Neuronal stem cell (in vitro differentiated cells): Measurements from ENCODE around the gene FAM81B.

Experiments
- DNase-seq: peaks from one replicate; pipeline ENCODE4 v3.0.0-alpha.2; 2013; ENCODE audit warnings: low spot score
- H2AFZ ChIP-seq: one replicate; pipeline ENCODE4 v1.6.1; 2013; ENCODE audit warnings: mild to moderate bottlenecking, low read length, inconsistent platforms
- H2AK5ac ChIP-seq: 2 replicates; pipeline ENCODE4 v1.6.1; 2013; ENCODE audit warnings: low read depth, mild to moderate bottlenecking, inconsistent platforms, low read length, moderate library complexity, mixed read lengths
- H2BK120ac ChIP-seq: 2 replicates; pipeline ENCODE4 v1.6.1; 2013; ENCODE audit warnings: low read depth, mild to moderate bottlenecking, inconsistent platforms, low read length, moderate library complexity, mixed read lengths
- H2BK12ac ChIP-seq: one replicate; pipeline ENCODE4 v1.6.1; 2013; ENCODE audit warnings: low read length, inconsistent platforms
- H2BK15ac ChIP-seq: 2 replicates; pipeline ENCODE4 v1.6.1; 2013; ENCODE audit warnings: mild to moderate bottlenecking, low read length, inconsistent platforms, mixed read lengths
- H2BK5ac ChIP-seq: one replicate; pipeline ENCODE4 v1.6.1; 2013; ENCODE audit warnings: inconsistent platforms, mild to moderate bottlenecking, low read length, moderate library complexity
- H3K14ac ChIP-seq: one replicate; pipeline ENCODE4 v1.6.1; 2013; ENCODE audit warnings: low read length, inconsistent platforms
- H3K18ac ChIP-seq: 2 replicates; pipeline ENCODE4 v1.6.1; 2013; ENCODE audit warnings: low read length, inconsistent platforms
- H3K23ac ChIP-seq: 2 replicates; pipeline ENCODE4 v1.6.1; 2013; ENCODE audit warnings: low read depth, mild to moderate bottlenecking, mixed read lengths, low read length, inconsistent platforms; ENCODE audit not compliant: poor library complexity
- H3K27ac ChIP-seq: replicated peaks from 3 replicates; pipeline ENCODE4 v1.5.1; 2013; ENCODE audit warnings: low read length, inconsistent platforms
- H3K27me3 ChIP-seq, 3 experiments: 2 replicates each; pipeline ENCODE4 v1.6.1; 2013; ENCODE audit warnings: low read length in 3 of 3, mild to moderate bottlenecking in 2 of 3, inconsistent platforms in 1 of 3, low read depth in 1 of 3, mixed read lengths in 1 of 3, moderate library complexity in 1 of 3; ENCODE audit not compliant: control insufficient read depth in 3 of 3, insufficient read depth in 3 of 3
- H3K36me3 ChIP-seq, 2 donors: replicated peaks in 1 of 2; 2 replicates each; pipeline ENCODE4 v1.6.1; 2013; ENCODE audit warnings: low read length in 2 of 2; ENCODE audit not compliant: control insufficient read depth in 2 of 2, insufficient read depth in 2 of 2
- H3K4ac ChIP-seq: 2 replicates; pipeline ENCODE4 v1.6.1; 2013; ENCODE audit warnings: inconsistent platforms, mild to moderate bottlenecking, low read length, moderate library complexity
- H3K4me1 ChIP-seq, 2 donors: 1 replicate in 1 of 2; 2 replicates in 1 of 2; pipeline ENCODE4 v1.6.1; 2013; ENCODE audit warnings: low read length in 2 of 2, low read depth in 1 of 2; ENCODE audit not compliant: control insufficient read depth in 2 of 2, insufficient read depth in 1 of 2
- H3K4me2 ChIP-seq: one replicate; pipeline ENCODE4 v1.6.1; 2013; ENCODE audit warnings: mild to moderate bottlenecking, low read length, inconsistent platforms; ENCODE audit not compliant: insufficient read depth, poor library complexity, severe bottlenecking
- H3K4me3 ChIP-seq, 2 donors: 2 replicates each; pipeline ENCODE4 v1.5.1; 2013; ENCODE audit warnings: low read length in 2 of 2, mild to moderate bottlenecking in 2 of 2, inconsistent platforms in 1 of 2, moderate library complexity in 1 of 2
- H3K79me1 ChIP-seq: one replicate; pipeline ENCODE4 v1.6.1; 2013; ENCODE audit warnings: low read depth, mild to moderate bottlenecking, inconsistent platforms, low read length, moderate library complexity
- H3K9ac ChIP-seq: one replicate; pipeline ENCODE4 v1.6.1; 2013; ENCODE audit warnings: mild to moderate bottlenecking, low read depth, low read length, inconsistent platforms; ENCODE audit not compliant: poor library complexity
- H3K9me3 ChIP-seq, 2 donors: replicated peaks in 1 of 2; 2 replicates each; pipeline versions ENCODE3 to v1.6.1; 2013; ENCODE audit warnings: low read length in 2 of 2, mild to moderate bottlenecking in 2 of 2, inconsistent platforms in 1 of 2, low read depth in 1 of 2, mixed read lengths in 1 of 2, moderate library complexity in 1 of 2; ENCODE audit not compliant: control insufficient read depth in 2 of 2, insufficient read depth in 1 of 2
- H4K8ac ChIP-seq: one replicate; pipeline ENCODE4 v1.6.1; 2013; ENCODE audit warnings: low read depth, mild to moderate bottlenecking, inconsistent platforms, low read length, moderate library complexity
- H4K91ac ChIP-seq: one replicate; pipeline ENCODE4 v1.6.1; 2013; ENCODE audit warnings: low read length, low read depth, mild to moderate bottlenecking, inconsistent platforms; ENCODE audit not compliant: poor library complexity
- WGBS, 2 donors: extraction: QIAGEN DNeasy Blood & Tissue Kit; methylation state at CpG; one replicate each; pipeline ENCODE4 v1.1.7; 2013; ENCODE audit warnings: missing lambda C conversion rate in 2 of 2, mixed read lengths in 1 of 2; ENCODE audit not compliant: insufficient read length in 2 of 2, insufficient replicate concordance in 1 of 2; ENCODE audit errors: extremely low coverage in 2 of 2; 5-methylcytosine and 5-hydroxymethylcytosine counted together

Gene FAM81B

GRCh38 chr5:95410279-95410678, 19.1 kb downstream of the FAM81B start:
- Histone ChIP-seq H3K4me3 (no peak overlapping the region), H3K4ac (no peak overlapping the region), H3K36me3 (no peaks in the 10 kb centered on the region), H3K79me1 (no peaks in the 10 kb centered on the region), H2AFZ (no peak overlapping the region), H4K8ac (no peak overlapping the region), H2BK12ac (no peak overlapping the region), H3K9ac (no peak overlapping the region), H3K14ac (no peak overlapping the region), H2BK15ac (no peak overlapping the region), H3K27me3 (peaks cover 0 to 1% (median 0%) of the 10 kb centered on the region in 3 experiments), H2AK5ac (no peak overlapping the region), H2BK5ac (no peak overlapping the region), H3K4me2 (no peak overlapping the region), H3K23ac (no peak overlapping the region), H3K18ac (no peak overlapping the region), H3K4me1 (no peaks in the 10 kb centered on the region), H2BK120ac (no peak overlapping the region), H3K9me3 (no peaks in the 10 kb centered on the region), H4K91ac (no peak overlapping the region), H3K27ac (no peak overlapping the region)
- no CpG with 5 or more reads among the region's 2 CpGs for WGBS, 2 donors
- DNase-seq: no peak

DNA sequence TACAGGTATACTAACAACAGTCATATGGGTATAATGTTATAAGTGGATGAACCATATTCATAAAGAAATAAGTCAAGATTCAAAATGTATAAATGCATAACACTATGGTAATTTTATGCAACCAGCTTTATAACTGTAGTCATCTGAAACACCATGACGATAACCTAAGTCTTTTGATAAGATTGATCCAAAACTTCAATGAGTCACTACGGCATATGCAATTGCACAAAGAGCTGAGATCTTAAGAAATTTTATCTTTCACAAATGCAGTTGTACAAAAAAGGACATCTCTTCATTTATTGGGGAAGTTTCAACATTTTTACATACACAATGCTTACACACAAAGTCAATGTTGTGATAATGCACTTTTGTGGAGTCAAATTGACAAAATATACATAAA, 20.3 kb downstream of the FAM81B start:
- Histone ChIP-seq H2BK12ac (no peak overlapping the region), H2AK5ac (no peak overlapping the region), H2BK120ac (no peak overlapping the region), H3K9me3 (no peaks in the 10 kb centered on the region), H3K23ac (no peak overlapping the region), H3K4me3 (no peak overlapping the region), H3K4me2 (no peak overlapping the region), H2BK15ac (no peak overlapping the region), H3K36me3 (no peaks in the 10 kb centered on the region), H2BK5ac (no peak overlapping the region), H4K8ac (no peak overlapping the region), H3K4me1 (no peaks in the 10 kb centered on the region), H3K18ac (no peak overlapping the region), H3K9ac (no peak overlapping the region), H3K14ac (no peak overlapping the region), H4K91ac (no peak overlapping the region), H3K27me3 (no peaks in the 10 kb centered on the region), H3K27ac (no peak overlapping the region), H2AFZ (no peak overlapping the region), H3K79me1 (no peaks in the 10 kb centered on the region), H3K4ac (no peak overlapping the region)
- DNase-seq: no peak
- WGBS, 2 donors: no CpG with 5 or more reads among the region's 2 CpGs

DNA sequence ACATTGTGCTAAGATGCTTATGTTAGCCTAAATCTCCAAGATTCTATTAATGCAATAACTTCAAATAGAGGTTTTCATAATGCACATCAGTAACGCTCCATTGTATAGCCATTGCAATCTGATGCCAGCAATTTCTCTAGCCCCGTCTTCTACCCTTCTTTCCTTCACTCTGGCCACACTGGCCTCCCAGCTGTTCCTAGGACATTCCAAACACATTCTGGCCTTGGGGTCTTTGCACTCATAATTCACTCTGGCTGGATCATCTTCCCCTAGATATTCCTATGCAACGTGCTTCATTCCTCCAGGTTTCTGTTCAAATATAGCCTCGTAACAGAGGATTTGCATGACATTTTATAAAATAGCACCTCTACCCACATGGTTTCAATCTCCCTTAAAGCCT, 23.3 kb downstream of the FAM81B start:
- H3K79me1 ChIP-seq: no peaks in the 10 kb centered on the region
- no peak overlapping the region for H2BK15ac ChIP-seq
- H2AK5ac ChIP-seq: no peak overlapping the region
- H4K8ac ChIP-seq: no peak overlapping the region
- no peaks in the 10 kb centered on the region for H3K27me3 ChIP-seq
- H3K4ac ChIP-seq: no peak overlapping the region
- no peak overlapping the region for H2BK5ac ChIP-seq
- H3K27ac ChIP-seq: no peak overlapping the region
- H4K91ac ChIP-seq: no peak overlapping the region
- no peak overlapping the region for H2BK120ac ChIP-seq
- H3K36me3 ChIP-seq: no peaks in the 10 kb centered on the region
- H2AFZ ChIP-seq: no peak overlapping the region
- no peak overlapping the region for H3K4me2 ChIP-seq
- H3K4me1 ChIP-seq: no peaks in the 10 kb centered on the region
- WGBS, 2 donors: no CpG with 5 or more reads among the region's 4 CpGs
- H2BK12ac ChIP-seq: no peak overlapping the region
- H3K4me3 ChIP-seq: no peak overlapping the region
- H3K9ac ChIP-seq: no peak overlapping the region
- H3K18ac ChIP-seq: no peak overlapping the region
- H3K9me3 ChIP-seq: no peaks in the 10 kb centered on the region
- H3K23ac ChIP-seq: no peak overlapping the region
- no peak overlapping the region for H3K14ac ChIP-seq
- DNase-seq: no peak

GRCh38 chr5:95417971-95418370, 26.8 kb downstream of the FAM81B start:
- H2AK5ac ChIP-seq: no peak overlapping the region
- H3K27me3 ChIP-seq: no peaks in the 10 kb centered on the region
- H2BK12ac ChIP-seq: no peak overlapping the region
- no peak overlapping the region for H3K4ac ChIP-seq
- no peaks in the 10 kb centered on the region for H3K4me1 ChIP-seq
- no peak overlapping the region for H2BK5ac ChIP-seq
- H3K27ac ChIP-seq: no peak overlapping the region
- no peaks in the 10 kb centered on the region for H3K79me1 ChIP-seq
- no peak overlapping the region for H2AFZ ChIP-seq
- no peaks in the 10 kb centered on the region for H3K9me3 ChIP-seq
- H3K36me3 ChIP-seq: no peaks in the 10 kb centered on the region
- H3K23ac ChIP-seq: no peak overlapping the region
- no peak overlapping the region for H3K18ac ChIP-seq
- H2BK15ac ChIP-seq: no peak overlapping the region
- no peak overlapping the region for H4K91ac ChIP-seq
- H3K14ac ChIP-seq: no peak overlapping the region
- no peak overlapping the region for H4K8ac ChIP-seq
- DNase-seq: no peak
- no peak overlapping the region for H2BK120ac ChIP-seq
- WGBS, 2 donors: no CpG with 5 or more reads among the region's 3 CpGs
- H3K9ac ChIP-seq: no peak overlapping the region
- no peak overlapping the region for H3K4me3 ChIP-seq
- H3K4me2 ChIP-seq: no peak overlapping the region
